Glutamatergic neuron (in vitro differentiated cells): ENCODE measurements around the gene SPAG17. TPM values are rescaled to one million over a fixed set of nuclear protein-coding genes. Genes with fewer than 3 reads are reported as not detected.
"Not testable (repeated sequence)": the region's sequence is repeated elsewhere in the genome, so short reads cannot be mapped to it uniquely, and the experiment has no call there.

Source experiments
- DNase-seq: peaks from one replicate; pipeline ENCODE4 v3.0.0; 2022
- H3K27ac Mint-ChIP-seq: one replicate; pipeline ENCODE4 v1.8.0; 2020; ENCODE audit warnings: mild to moderate bottlenecking, mixed read lengths, inconsistent platforms; ENCODE audit not compliant: unreplicated experiment
- H3K27me3 Mint-ChIP-seq: one replicate; pipeline ENCODE4 v1.8.0; 2020; ENCODE audit warnings: mild to moderate bottlenecking, moderate library complexity, mixed read lengths, inconsistent platforms; ENCODE audit not compliant: unreplicated experiment
- H3K36me3 Mint-ChIP-seq: one replicate; pipeline ENCODE4 v1.8.0; 2020; ENCODE audit warnings: mild to moderate bottlenecking, mixed read lengths, inconsistent platforms; ENCODE audit not compliant: unreplicated experiment
- H3K4me1 Mint-ChIP-seq: one replicate; pipeline ENCODE4 v1.8.0; 2020; ENCODE audit warnings: mild to moderate bottlenecking, low read depth, mixed read lengths, inconsistent platforms; ENCODE audit not compliant: unreplicated experiment
- H3K4me3 Mint-ChIP-seq: one replicate; pipeline ENCODE4 v1.8.0; 2020; ENCODE audit warnings: mild to moderate bottlenecking, mixed read lengths, inconsistent platforms; ENCODE audit not compliant: unreplicated experiment
- H3K9me3 Mint-ChIP-seq: one replicate; pipeline ENCODE4 v1.8.0; 2020; ENCODE audit warnings: mild to moderate bottlenecking, moderate library complexity, mixed read lengths, inconsistent platforms; ENCODE audit not compliant: unreplicated experiment
- total RNA-seq: library from RNA; stranded (reverse); fragmentation: NEBNext Ultra II Directional; extraction: Animal tissue kit (Norgen Biotek cat#: 25700); gene quantifications from one replicate; pipeline ENCODE4 v1.2.1, GENCODE V29; 2021; ENCODE audit not compliant: unreplicated experiment
- TF ChIP-seq, protein P1 (sequence below): fragments of 200-600 bp; sonication (generic); IDR thresholded peaks from one replicate; pipeline ENCODE4 v1.5.0; 2021; ENCODE audit not compliant: partially characterized antibody, unreplicated experiment

SPAG17 gene
- total RNA-seq, 1 donor from 2014 or later, result not detected

- no peak overlapping the region for H3K27ac Mint-ChIP-seq
- H3K4me3 Mint-ChIP-seq, result no peak overlapping the region
Measured at GRCh38 chr1:117925981-117926380, 259.0 kb downstream of the SPAG17 start.

GRCh38 chr1:117922717-117923116 lies 262.3 kb downstream of the SPAG17 start:
- H3K9me3 Mint-ChIP-seq, H3K27ac Mint-ChIP-seq, DNase-seq, H3K4me3 Mint-ChIP-seq, H3K4me1 Mint-ChIP-seq, H3K27me3 Mint-ChIP-seq, H3K36me3 Mint-ChIP-seq: not testable (repeated sequence)

More at GRCh38 chr1:117925981-117926380, 259.0 kb downstream of the SPAG17 start:
- TF ChIP-seq, protein P1, sequence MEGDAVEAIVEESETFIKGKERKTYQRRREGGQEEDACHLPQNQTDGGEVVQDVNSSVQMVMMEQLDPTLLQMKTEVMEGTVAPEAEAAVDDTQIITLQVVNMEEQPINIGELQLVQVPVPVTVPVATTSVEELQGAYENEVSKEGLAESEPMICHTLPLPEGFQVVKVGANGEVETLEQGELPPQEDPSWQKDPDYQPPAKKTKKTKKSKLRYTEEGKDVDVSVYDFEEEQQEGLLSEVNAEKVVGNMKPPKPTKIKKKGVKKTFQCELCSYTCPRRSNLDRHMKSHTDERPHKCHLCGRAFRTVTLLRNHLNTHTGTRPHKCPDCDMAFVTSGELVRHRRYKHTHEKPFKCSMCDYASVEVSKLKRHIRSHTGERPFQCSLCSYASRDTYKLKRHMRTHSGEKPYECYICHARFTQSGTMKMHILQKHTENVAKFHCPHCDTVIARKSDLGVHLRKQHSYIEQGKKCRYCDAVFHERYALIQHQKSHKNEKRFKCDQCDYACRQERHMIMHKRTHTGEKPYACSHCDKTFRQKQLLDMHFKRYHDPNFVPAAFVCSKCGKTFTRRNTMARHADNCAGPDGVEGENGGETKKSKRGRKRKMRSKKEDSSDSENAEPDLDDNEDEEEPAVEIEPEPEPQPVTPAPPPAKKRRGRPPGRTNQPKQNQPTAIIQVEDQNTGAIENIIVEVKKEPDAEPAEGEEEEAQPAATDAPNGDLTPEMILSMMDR, result no peak
- Mint-ChIP-seq H3K27me3 (no peaks in the 10 kb centered on the region), H3K36me3 (no peaks in the 10 kb centered on the region), H3K9me3 (peaks cover 4% of the 10 kb centered on the region), H3K4me1 (peaks cover 10% of the 10 kb centered on the region)
- no peak for DNase-seq

DNA sequence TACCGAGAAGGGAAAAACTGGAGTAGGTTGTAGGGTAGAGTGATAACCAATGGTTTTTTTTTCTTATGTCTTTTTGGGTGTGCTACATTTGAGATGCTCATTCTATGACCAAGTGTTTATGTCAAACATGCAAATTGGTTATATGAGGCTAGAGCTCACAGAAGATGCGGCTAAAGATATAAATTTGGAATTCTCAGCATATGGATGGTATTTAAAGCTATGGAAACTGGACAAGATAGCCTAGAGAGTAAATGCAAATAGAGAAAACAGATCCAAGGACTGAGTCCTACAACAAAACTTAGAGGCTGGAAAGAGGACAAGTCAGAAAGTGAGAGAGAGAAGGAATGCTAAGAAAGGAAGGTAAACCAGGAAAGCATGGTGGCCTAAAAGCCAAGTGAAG lies 263.0 kb downstream of the SPAG17 start:
- TF ChIP-seq, protein P1, result no peak

DNA sequence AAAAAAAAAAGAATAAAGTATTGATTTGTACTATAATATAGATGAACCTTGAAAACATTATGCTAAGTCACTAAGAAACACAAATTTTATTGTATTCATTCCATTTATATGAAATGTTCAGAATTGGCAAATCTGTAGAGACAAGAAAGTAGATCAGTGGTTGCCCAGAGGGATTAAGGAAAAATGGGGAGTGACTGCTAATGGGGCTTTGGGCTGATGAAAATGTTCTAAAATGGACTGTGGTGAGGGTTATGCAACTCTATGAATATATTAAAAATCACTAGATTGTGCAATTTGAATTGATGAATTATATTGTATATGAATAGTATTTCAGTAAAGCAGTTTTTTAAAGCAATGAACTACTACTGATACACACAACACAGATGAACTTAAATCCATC lies 265.7 kb downstream of the SPAG17 start:
- Mint-ChIP-seq H3K9me3 (no peaks in the 10 kb centered on the region), H3K4me3 (no peak overlapping the region), H3K27ac (no peak overlapping the region), H3K36me3 (no peaks in the 10 kb centered on the region), H3K4me1 (no peaks in the 10 kb centered on the region), H3K27me3 (peaks cover 2% of the 10 kb centered on the region)
- TF ChIP-seq, protein P1, result no peak
- no peak for DNase-seq

More for the DNA sequence above, 263.0 kb downstream of the SPAG17 start:
- DNase-seq, result no peak
- Mint-ChIP-seq H3K4me3 (no peak overlapping the region), H3K36me3 (no peaks in the 10 kb centered on the region), H3K4me1 (no peaks in the 10 kb centered on the region), H3K9me3 (no peaks in the 10 kb centered on the region), H3K27me3 (no peaks in the 10 kb centered on the region), H3K27ac (no peak overlapping the region)

DNA sequence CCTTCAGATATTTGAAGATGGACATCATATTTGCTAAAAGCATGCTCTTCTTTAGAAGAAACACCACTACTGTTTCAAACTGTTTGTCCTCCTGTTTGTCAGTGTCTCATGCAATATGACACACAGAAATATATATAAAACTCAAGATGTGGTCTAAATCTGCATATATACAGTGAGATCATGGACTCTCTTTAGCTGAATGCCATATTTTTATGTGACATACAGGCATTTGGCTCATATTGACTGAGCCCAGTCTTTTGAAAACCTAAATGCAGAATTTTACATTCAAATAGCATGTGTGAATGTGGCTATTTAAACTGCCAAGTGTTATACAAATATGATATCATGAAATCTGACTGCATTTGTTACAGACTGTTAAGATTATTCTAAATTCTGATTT lies 274.0 kb downstream of the SPAG17 start:
- no peak for DNase-seq
- Mint-ChIP-seq H3K36me3 (no peaks in the 10 kb centered on the region), H3K4me3 (no peak overlapping the region), H3K4me1 (no peaks in the 10 kb centered on the region), H3K9me3 (no peaks in the 10 kb centered on the region), H3K27me3 (peaks cover 2% of the 10 kb centered on the region), H3K27ac (no peak overlapping the region)
- TF ChIP-seq, protein P1, result no peak

DNA sequence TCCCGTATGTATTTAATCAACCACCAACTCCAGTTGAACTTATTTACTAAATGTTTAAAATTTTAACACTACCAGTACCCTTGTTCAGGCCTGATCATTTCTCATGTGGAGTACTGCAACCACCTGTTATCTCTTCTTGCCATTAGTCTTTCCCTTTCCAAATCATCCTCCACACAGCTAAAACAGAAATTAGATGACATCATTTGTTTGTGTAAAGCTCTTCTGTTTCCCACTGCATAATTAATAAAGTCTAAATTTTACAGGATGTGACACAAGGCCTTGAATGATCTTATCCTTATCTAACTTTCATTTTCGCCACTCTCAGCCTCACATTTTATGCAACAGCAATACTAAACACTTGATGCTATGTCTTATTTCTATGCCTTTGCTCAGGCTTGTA lies 280.0 kb downstream of the SPAG17 start:
- no peak for DNase-seq
- no peak overlapping the region for H3K27ac Mint-ChIP-seq
- no peaks in the 10 kb centered on the region for H3K36me3 Mint-ChIP-seq
- H3K4me3 Mint-ChIP-seq, result no peak overlapping the region
- H3K9me3 Mint-ChIP-seq, result no peaks in the 10 kb centered on the region
- peaks cover 2% of the 10 kb centered on the region for H3K27me3 Mint-ChIP-seq
- H3K4me1 Mint-ChIP-seq, result no peaks in the 10 kb centered on the region
- TF ChIP-seq, protein P1, result no peak
